ENCODE measurements around the gene RIBC1. TPM values are rescaled to one million over a fixed set of nuclear protein-coding genes. Genes with fewer than 3 reads are reported as not detected.

Gene RIBC1
- total RNA-seq, 1 experiment from 2014 or later, result 0.61 TPM

- no peaks in the 10 kb centered on the region for H3K9me3 ChIP-seq (ENCODE audit: control insufficient read depth in 1 of 2, insufficient read depth in 1 of 2, low read depth in 1 of 2, low read length in 2 of 2)
- ATAC-seq (no peak), DNase-seq (ENCODE audit: low read depth, low spot score) (no peak)
- POLR2A ChIA-PET, result no interaction called here
- no peak overlapping the region for H3K27ac ChIP-seq (ENCODE audit: low read depth, low read length)
- intact Hi-C loops (cut with micrococcal nuclease), result no loop called here
- H3K4me1 ChIP-seq (ENCODE audit: control insufficient read depth in 1 of 2, insufficient read depth in 2 of 2, low read length in 2 of 2), result no peaks in the 10 kb centered on the region
- no TSS peak for BruUV-seq (replicated peaks)
- no peak for TF ChIP-seq CEBPB (IDR thresholded peaks at IDR 0.05; ENCODE audit: low read depth)
- no peak for TF ChIP-seq FOSL1 (IDR thresholded peaks at IDR 0.05; ENCODE audit: low read depth)
- TF ChIP-seq ZBTB33 (IDR thresholded peaks at IDR 0.05; ENCODE audit: extremely low read depth, insufficient replicate concordance, low read length), result no peak
- TF ChIP-seq ELF1 (IDR thresholded peaks at IDR 0.05; ENCODE audit: borderline replicate concordance, low read depth), result no peak
- no peak for TF ChIP-seq SRF (IDR thresholded peaks at IDR 0.05; ENCODE audit: low read depth)
- no peak for TF ChIP-seq SP1 (IDR thresholded peaks at IDR 0.05; ENCODE audit: low read depth)
- TF ChIP-seq EGR1 (IDR thresholded peaks at IDR 0.05; ENCODE audit: low read depth), result no peak
- TF ChIP-seq EZH2 (IDR thresholded peaks at IDR 0.05), result no peak
- no peak for TF ChIP-seq MAX (IDR thresholded peaks at IDR 0.05)
- TF ChIP-seq JUND (IDR thresholded peaks at IDR 0.05), result no peak
- TF ChIP-seq YY1 (IDR thresholded peaks at IDR 0.05; ENCODE audit: extremely low read depth, insufficient replicate concordance, low read depth, low read length), result no peak
- TF ChIP-seq CTCF (IDR thresholded peaks at IDR 0.05 in 2 of 3, conservative IDR thresholded peaks at IDR 0.05 in 1 of 3; ENCODE audit: borderline replicate concordance in 1 of 3, insufficient read depth in 1 of 3, low read depth in 2 of 3, low read length in 2 of 3), result no peak
- TF ChIP-seq POLR2A (IDR thresholded peaks at IDR 0.05; ENCODE audit: borderline replicate concordance, extremely low read depth, insufficient read depth, insufficient read length), result no peak
- no peak for TF ChIP-seq ZNF274 (IDR thresholded peaks at IDR 0.05; ENCODE audit: low read depth, low read length)
- TF ChIP-seq RAD21 (IDR thresholded peaks at IDR 0.05; ENCODE audit: low read depth), result no peak
- TF ChIP-seq POLR2AphosphoS5 (IDR thresholded peaks at IDR 0.05; ENCODE audit: low read depth, low read length), result no peak
- no peak for TF ChIP-seq EZH2phosphoT487 (IDR thresholded peaks at IDR 0.05; ENCODE audit: borderline replicate concordance)
- no peak for TF ChIP-seq ZFX (IDR thresholded peaks at IDR 0.05)
- CTCF ChIA-PET, result no interaction called here
- H3K4me3 ChIP-seq (replicated peaks in 1 of 2; ENCODE audit: low read depth in 1 of 2, low read length in 2 of 2), result no peak overlapping the region
- H3K9me2 ChIP-seq (ENCODE audit: insufficient read depth), result no peaks in the 10 kb centered on the region
- H2AFZ ChIP-seq (ENCODE audit: low read depth, low read length, poor library complexity, severe bottlenecking), result no peak overlapping the region
- no peaks in the 10 kb centered on the region for H3K27me3 ChIP-seq (ENCODE audit: insufficient read depth, low read length)
- H3K36me3 ChIP-seq (ENCODE audit: control insufficient read depth in 1 of 2, insufficient read depth in 2 of 2, low read length in 2 of 2), result peaks cover 4 to 18% of the 10 kb centered on the region in 2 experiments; a peak in 3 of 4 replicates
- no peak overlapping the region for H3K4me2 ChIP-seq (ENCODE audit: low read length)
- RAD21 ChIA-PET (ENCODE audit: low non-redundant PET in 1 of 2, low total read pairs in 2 of 2, uncharacterized antibody in 2 of 2, unreplicated experiment in 2 of 2), result no interaction called here
- H4K20me1 ChIP-seq (ENCODE audit: insufficient read depth), result no peaks in the 10 kb centered on the region
- H3K9ac ChIP-seq (ENCODE audit: low read length), result no peak overlapping the region
- peaks cover 7% of the 10 kb centered on the region; the same call in 1 of the 2 replicates for H3K79me2 ChIP-seq (ENCODE audit: insufficient read depth, low read length)
These were observed 39.1 kb upstream of the RIBC1 start for GRCh38 chrX:53383376-53384076.
